ENCODE measurements around the gene DHFR2. TPM values are rescaled to one million over a fixed set of nuclear protein-coding genes. Genes with fewer than 3 reads are reported as not detected.
"Not testable (repeated sequence)": the region's sequence is repeated elsewhere in the genome, so short reads cannot be mapped to it uniquely, and the experiment has no call there.

Gene DHFR2
- total RNA-seq, 4 donors from 2014 or later = 2.8 to 4.9 (median 3.6) TPM

GRCh38 chr3:94065122-94065521, 2.4 kb upstream of the DHFR2 start:
- ATAC-seq (ENCODE audit: low FRiP score) (no peak), DNase-seq (ENCODE audit: low spot score) (no peak)
- TF ChIP-seq, protein P1, sequence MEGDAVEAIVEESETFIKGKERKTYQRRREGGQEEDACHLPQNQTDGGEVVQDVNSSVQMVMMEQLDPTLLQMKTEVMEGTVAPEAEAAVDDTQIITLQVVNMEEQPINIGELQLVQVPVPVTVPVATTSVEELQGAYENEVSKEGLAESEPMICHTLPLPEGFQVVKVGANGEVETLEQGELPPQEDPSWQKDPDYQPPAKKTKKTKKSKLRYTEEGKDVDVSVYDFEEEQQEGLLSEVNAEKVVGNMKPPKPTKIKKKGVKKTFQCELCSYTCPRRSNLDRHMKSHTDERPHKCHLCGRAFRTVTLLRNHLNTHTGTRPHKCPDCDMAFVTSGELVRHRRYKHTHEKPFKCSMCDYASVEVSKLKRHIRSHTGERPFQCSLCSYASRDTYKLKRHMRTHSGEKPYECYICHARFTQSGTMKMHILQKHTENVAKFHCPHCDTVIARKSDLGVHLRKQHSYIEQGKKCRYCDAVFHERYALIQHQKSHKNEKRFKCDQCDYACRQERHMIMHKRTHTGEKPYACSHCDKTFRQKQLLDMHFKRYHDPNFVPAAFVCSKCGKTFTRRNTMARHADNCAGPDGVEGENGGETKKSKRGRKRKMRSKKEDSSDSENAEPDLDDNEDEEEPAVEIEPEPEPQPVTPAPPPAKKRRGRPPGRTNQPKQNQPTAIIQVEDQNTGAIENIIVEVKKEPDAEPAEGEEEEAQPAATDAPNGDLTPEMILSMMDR (IDR thresholded peaks at IDR 0.05) = no peak

DNA sequence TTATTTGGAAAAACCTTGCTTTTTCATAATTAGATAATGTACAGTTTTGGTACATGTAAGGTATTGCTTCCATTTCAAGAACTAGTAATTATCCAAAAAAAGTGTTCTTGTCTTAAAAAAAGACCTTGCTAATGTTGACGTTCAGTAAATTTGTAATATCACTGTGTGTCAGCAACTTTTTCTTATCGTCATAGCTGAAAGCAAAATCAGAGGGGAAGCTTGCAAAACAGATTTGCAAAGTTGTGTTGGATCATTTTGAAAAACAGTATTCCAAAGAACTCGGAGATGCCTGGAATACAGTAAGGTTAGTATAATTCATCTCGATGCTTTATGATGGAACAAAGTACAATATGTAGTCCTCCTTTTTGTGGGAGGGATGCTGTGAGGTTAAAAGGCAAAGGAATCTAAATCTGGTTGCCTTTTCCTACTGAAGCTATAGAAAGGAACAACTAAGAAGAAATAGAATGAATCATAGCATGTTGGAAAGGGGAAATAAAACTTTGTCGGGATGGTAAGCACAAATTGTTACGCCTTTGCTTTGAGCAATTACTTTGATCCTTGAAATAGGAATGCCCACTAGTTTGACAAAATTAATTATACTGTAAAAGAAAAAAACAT, 1.6 kb upstream of the DHFR2 start:
- ATAC-seq (ENCODE audit: low FRiP score) = no peak
- TF ChIP-seq, protein P1 (IDR thresholded peaks at IDR 0.05) = no peak
- no peak for DNase-seq (ENCODE audit: low spot score)

DNA sequence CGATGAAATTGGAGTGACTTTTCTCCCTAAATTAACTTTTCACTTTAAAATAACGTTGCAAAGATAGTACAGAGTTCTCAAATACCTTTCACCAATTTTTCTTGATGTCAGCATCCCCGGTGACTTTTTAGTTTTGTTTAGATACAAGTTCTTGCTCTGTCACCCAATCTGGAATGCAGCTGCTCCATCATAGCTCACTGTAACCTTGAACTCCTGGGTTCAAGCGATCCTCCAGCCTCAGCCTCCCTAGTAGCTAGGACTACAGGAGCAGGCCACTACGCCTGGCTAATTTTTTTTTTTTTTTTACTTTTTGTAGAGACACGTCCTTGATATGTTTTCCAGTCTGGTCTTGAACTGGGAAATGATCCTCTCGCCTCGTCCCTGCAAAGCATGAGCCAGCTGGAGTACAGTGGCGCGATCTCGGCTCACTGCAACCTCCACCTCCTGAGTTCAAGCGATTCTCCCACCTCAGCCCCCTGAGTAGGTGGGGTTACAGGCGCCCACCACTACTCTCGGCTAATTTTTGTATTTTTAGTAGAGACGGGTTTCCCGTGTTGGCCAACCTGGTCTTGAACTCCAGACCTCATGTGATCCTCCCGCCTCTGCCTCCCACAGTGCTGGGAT, 892 bp upstream of the DHFR2 start:
- TF ChIP-seq, protein P1 (IDR thresholded peaks at IDR 0.05) = no peak
- DNase-seq (ENCODE audit: low spot score) = no peak
- no peak for ATAC-seq (ENCODE audit: low FRiP score)

DNA sequence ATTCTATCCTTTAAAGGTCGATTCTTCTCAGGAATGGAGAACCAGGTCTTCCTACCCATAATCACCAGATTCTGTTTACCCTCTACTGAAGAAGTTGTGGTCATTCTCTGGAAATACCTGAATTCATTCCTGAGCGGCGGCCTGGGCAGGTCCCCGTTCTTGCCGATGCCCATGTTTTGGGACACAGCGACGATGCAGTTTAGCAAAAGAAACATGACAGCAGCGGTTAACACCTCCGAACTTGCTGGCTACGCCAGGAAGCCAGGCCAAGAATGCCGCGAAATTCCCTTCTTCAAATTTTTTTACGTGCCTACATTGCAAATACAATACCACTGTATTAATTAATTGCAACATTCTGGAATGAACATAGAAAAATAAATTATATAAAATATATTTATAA, 1.4 kb downstream of the DHFR2 start:
- no peak for DNase-seq (ENCODE audit: low spot score)
- ATAC-seq (ENCODE audit: low FRiP score) = no peak
- TF ChIP-seq, protein P1 (IDR thresholded peaks at IDR 0.05) = no peak

DNA sequence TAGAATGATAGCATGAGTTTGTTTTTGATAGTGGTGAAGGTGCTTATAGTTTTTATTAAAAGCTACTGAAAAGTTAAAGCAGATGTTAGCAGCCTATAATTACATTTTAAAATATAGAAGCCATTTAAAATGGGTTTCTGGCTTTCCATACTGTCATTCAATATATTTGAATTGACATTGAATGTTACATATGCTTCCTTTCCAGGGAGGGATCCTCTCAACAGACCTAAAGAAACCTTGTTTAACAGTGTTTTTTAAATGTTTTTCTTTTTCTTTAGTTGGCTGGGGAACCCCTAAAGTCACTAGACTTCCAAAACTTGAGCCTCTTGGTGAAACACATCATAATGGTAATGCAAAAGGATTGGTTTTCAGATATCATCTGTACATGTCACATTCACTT, 12.2 kb downstream of the DHFR2 start:
- ATAC-seq (ENCODE audit: low FRiP score) (no peak), DNase-seq (ENCODE audit: low spot score) (no peak)
- TF ChIP-seq, protein P1 (IDR thresholded peaks at IDR 0.05) = no peak

- ATAC-seq (ENCODE audit: low FRiP score) (no peak), DNase-seq (ENCODE audit: low spot score) (no peak)
- TF ChIP-seq, protein P1 (IDR thresholded peaks at IDR 0.05) = no peak
Observed at GRCh38 chr3:94049267-94049666, 13.4 kb downstream of the DHFR2 start.

GRCh38 chr3:94046533-94046932, 16.2 kb downstream of the DHFR2 start:
- no peak for ATAC-seq (ENCODE audit: low FRiP score)
- DNase-seq (ENCODE audit: low spot score) = no peak
- TF ChIP-seq, protein P1 (IDR thresholded peaks at IDR 0.05) = no peak

GRCh38 chr3:94044100-94044936, 18.4 kb downstream of the DHFR2 start:
- ATAC-seq (ENCODE audit: low FRiP score); DNase-seq (ENCODE audit: low spot score): not testable (repeated sequence)
